GM12874 (cell line): Measurements from ENCODE around the gene CEP295NL.

Source experiments
- CTCF ChIP-seq: IDR thresholded peaks from 2 replicates; pipeline ENCODE4 v1.5.1; 2011; ENCODE audit warnings: low read depth, mild to moderate bottlenecking, control low read depth, low read length, moderate library complexity; ENCODE audit not compliant: insufficient read depth

CEP295NL gene

GRCh38 chr17:78899361-78900260 lies 3.4 kb downstream of the CEP295NL start:
- no peak for TF ChIP-seq CTCF

GRCh38 chr17:78898947-78899346 lies 4.1 kb downstream of the CEP295NL start:
- TF ChIP-seq CTCF = no peak

GRCh38 chr17:78898075-78898836 lies 4.7 kb downstream of the CEP295NL start:
- TF ChIP-seq CTCF = no peak

- no peak for TF ChIP-seq CTCF
Measured at GRCh38 chr17:78897664-78898047, 5.3 kb downstream of the CEP295NL start.

- TF ChIP-seq CTCF = no peak
Measured at GRCh38 chr17:78896834-78897663, 6.0 kb downstream of the CEP295NL start.

- TF ChIP-seq CTCF = no peak
Measured at GRCh38 chr17:78896091-78896833, 6.7 kb downstream of the CEP295NL start.
